GM19043 (cell line): ENCODE data around the gene TLDC2.
"Not testable (repeated sequence)": the region's sequence is repeated elsewhere in the genome, so short reads cannot be mapped to it uniquely, and the experiment has no call there.

ENCODE experiments used
- ATAC-seq: cut with Tn5 transposase; IDR thresholded peaks from one replicate; pipeline ENCODE4 v1.9.1; 2021; ENCODE audit warnings: low read depth; ENCODE audit not compliant: unreplicated experiment

TLDC2 gene

DNA sequence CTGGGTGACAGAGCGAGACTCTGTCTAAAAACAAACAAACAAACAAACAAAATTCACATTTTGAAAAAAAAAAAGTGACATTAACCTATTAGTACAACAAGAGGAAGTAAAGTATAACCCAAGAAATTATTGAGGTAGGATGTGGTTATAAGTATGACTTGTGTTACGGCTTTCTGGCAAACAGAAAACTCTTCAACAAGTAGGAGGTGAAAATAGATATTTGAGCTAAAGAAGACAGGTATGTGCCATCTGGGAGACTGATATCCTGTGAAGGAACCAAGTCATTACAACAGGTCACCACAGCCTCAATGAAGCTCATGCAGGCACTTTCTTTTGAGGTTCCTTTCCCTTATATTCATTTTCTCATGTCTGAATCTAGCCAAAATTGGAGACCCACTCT is 28.8 kb downstream of the TLDC2 start:
- no peak for ATAC-seq

DNA sequence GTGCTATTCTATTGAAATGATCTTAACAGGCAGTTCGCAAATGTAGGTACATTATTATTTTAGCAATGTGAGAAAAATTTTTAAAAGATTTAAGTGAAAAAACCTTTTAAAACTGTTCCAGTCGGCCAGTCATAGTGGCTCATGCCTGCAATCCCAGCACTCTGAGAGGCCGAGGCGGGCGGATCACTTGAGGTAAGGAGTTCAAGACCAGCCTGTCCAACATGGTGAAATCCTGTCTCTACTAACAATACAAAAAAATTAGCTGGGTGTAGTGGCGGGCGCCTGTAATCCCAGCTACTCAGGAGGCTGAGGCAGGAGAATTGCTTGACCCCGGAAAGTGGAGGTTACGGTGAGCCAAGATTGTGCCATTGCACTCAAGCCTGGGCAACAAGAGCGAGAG is 29.6 kb downstream of the TLDC2 start:
- ATAC-seq, result not testable (repeated sequence)

DNA sequence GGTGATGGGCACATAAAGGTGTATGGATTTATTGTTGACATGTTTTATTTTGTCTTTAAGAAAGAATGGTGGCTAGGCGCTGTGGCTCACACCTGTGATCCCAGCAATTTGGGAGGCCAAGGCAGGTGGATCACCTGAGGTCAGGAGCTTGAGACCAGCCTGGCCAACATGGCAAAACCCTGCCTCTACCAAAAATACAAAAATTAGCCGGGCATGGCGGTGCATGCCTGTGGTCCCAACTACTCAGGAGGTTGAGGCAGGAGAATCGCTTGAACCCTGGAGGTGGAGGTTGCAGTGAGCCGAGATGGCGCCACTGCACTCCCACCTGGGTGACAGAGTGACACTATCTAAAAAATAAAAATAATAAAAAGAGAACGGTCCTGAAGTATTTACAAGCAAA is 30.1 kb downstream of the TLDC2 start:
- not testable (repeated sequence) for ATAC-seq

- ATAC-seq, result no peak
These were observed 32.7 kb downstream of the TLDC2 start for GRCh38 chr20:36908603-36909002.

GRCh38 chr20:36916199-36916598 is 40.3 kb downstream of the TLDC2 start:
- ATAC-seq, result no peak

GRCh38 chr20:36917240-36917639 is 41.3 kb downstream of the TLDC2 start:
- ATAC-seq, result no peak

- no peak for ATAC-seq
These were observed 42.0 kb downstream of the TLDC2 start for GRCh38 chr20:36917943-36918342.

- no peak for ATAC-seq
These were observed 43.9 kb downstream of the TLDC2 start for GRCh38 chr20:36919715-36920333.

DNA sequence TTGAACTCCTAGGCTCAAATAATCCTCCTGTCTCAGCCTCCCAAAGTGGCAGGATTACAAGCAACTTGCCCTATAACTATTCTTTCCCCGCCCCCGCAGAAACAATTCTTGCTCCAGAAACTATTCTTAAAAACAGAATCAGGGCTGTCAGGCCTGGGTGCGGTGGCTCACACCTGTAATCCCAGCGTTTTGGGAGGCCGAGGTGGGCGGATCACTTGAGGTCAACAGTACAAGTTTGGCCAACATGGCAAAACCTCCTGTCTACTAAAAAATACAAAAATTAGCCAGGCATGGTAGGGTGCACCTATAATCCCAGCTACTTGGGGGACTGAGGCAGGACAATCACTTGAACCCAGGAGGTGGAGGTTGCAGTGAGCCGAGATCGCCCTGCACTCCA is 44.4 kb downstream of the TLDC2 start:
- no peak for ATAC-seq

- no peak for ATAC-seq
These were observed 48.5 kb downstream of the TLDC2 start for GRCh38 chr20:36924167-36925045.

DNA sequence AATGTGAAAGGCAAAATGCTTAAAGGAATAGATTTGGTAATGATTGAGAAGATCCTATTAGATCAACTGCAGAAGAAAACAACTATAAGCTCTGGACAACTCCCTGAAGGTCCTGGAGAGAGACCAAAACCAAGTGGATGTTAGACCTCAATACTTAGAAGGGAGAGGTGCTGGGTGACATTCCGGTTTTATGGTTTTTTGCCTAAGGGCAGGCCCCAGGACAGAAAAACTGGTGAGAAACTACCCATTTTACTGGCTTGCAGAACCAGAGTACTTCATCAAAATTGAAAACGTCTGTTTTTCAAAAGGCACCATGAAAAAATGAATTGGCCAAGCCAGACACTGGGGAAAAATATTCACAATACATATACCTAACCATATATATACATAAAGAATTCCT is 49.3 kb downstream of the TLDC2 start:
- no peak for ATAC-seq

- no peak for ATAC-seq
These were observed 50.8 kb downstream of the TLDC2 start for GRCh38 chr20:36926653-36927200.

GRCh38 chr20:36927704-36928103 is 51.8 kb downstream of the TLDC2 start:
- no peak for ATAC-seq

GRCh38 chr20:36929290-36929689 is 53.4 kb downstream of the TLDC2 start:
- ATAC-seq, result no peak

GRCh38 chr20:36929691-36930090 is 53.8 kb downstream of the TLDC2 start:
- ATAC-seq, result no peak

GRCh38 chr20:36932067-36932466 is 56.1 kb downstream of the TLDC2 start:
- not testable (repeated sequence) for ATAC-seq

- ATAC-seq, result no peak
These were observed 56.8 kb downstream of the TLDC2 start for GRCh38 chr20:36932476-36933426.

GRCh38 chr20:36933571-36933970 is 57.6 kb downstream of the TLDC2 start:
- not testable (repeated sequence) for ATAC-seq

- ATAC-seq, result no peak
These were observed 60.4 kb downstream of the TLDC2 start for GRCh38 chr20:36936341-36936740.

- ATAC-seq, result not testable (repeated sequence)
These were observed 60.9 kb downstream of the TLDC2 start for GRCh38 chr20:36936761-36937401.
